CD4-positive, alpha-beta memory T cell (primary cell): ENCODE data around the gene PPP1R1B. TPM values are rescaled to one million over a fixed set of nuclear protein-coding genes. Genes with fewer than 3 reads are reported as not detected.

Experiments used
- CTCF ChIA-PET: fragments of 350-600 bp; sonication (Branson Sonifier 250); formaldehyde crosslinking; loops from one replicate; lab custom pipeline; 2021; ENCODE audit warnings: inconsistent platforms; ENCODE audit not compliant: partially characterized antibody; lab: Charles Lee
- POLR2A ChIA-PET: fragments of 350-600 bp; sonication (Branson Sonifier 250); formaldehyde crosslinking; loops from one replicate; lab custom pipeline; 2021; ENCODE audit not compliant: partially characterized antibody; lab: Charles Lee
- DNase-seq, 5 donors: peaks; one replicate each; pipeline versions ENCODE4 v3.0.0 to v3.0.0-alpha.2; 2020 to 2022; ENCODE audit warnings: mixed read lengths in 1 of 5
- H3K27ac ChIP-seq: one replicate; pipeline ENCODE4 v1.7.0; 2013; ENCODE audit warnings: low read depth, low read length
- H3K27me3 ChIP-seq: 2 replicates; pipeline ENCODE4 v1.7.0; 2013; ENCODE audit warnings: mild to moderate bottlenecking, low read length, moderate library complexity; ENCODE audit not compliant: insufficient read depth
- H3K36me3 ChIP-seq: 2 replicates; pipeline ENCODE4 v1.7.0; 2013; ENCODE audit warnings: mild to moderate bottlenecking, low read length, moderate library complexity; ENCODE audit not compliant: insufficient read depth
- H3K4me1 ChIP-seq: 2 replicates; pipeline ENCODE4 v1.7.0; 2013; ENCODE audit warnings: mild to moderate bottlenecking, low read length, moderate library complexity; ENCODE audit not compliant: insufficient read depth
- H3K4me3 ChIP-seq, 2 donors: one replicate each; pipeline ENCODE4 v1.7.0; 2013; ENCODE audit warnings: low read length in 2 of 2, mild to moderate bottlenecking in 1 of 2
- H3K9me3 ChIP-seq, 2 donors: one replicate each; pipeline ENCODE4 v1.7.0; 2013; ENCODE audit warnings: low read length in 2 of 2, control low read depth in 1 of 2; ENCODE audit not compliant: control insufficient read depth in 1 of 2
- H3K27ac Mint-ChIP-seq, 7 donors: one replicate each; pipeline ENCODE4 v1.8.0; 2020 to 2021; ENCODE audit warnings: mixed read lengths in 7 of 7, mild to moderate bottlenecking in 6 of 7, inconsistent platforms in 3 of 7, moderate library complexity in 3 of 7
- H3K27me3 Mint-ChIP-seq, 2 donors: one replicate each; pipeline ENCODE4 v1.8.0; 2020 to 2021; ENCODE audit warnings: mixed read lengths in 2 of 2
- H3K36me3 Mint-ChIP-seq, 2 donors: one replicate each; pipeline ENCODE4 v1.8.0; 2020 to 2021; ENCODE audit warnings: mixed read lengths in 2 of 2, inconsistent platforms in 1 of 2, mild to moderate bottlenecking in 1 of 2
- H3K4me1 Mint-ChIP-seq, 4 donors: one replicate each; pipeline ENCODE4 v1.8.0; 2020 to 2021; ENCODE audit warnings: mixed read lengths in 4 of 4, mild to moderate bottlenecking in 1 of 4
- H3K4me3 Mint-ChIP-seq, 8 donors: one replicate each; pipeline ENCODE4 v1.8.0; 2020 to 2021; ENCODE audit warnings: mixed read lengths in 8 of 8, mild to moderate bottlenecking in 7 of 8, moderate library complexity in 6 of 8, inconsistent platforms in 3 of 8
- H3K9me3 Mint-ChIP-seq, 8 donors: one replicate each; pipeline ENCODE4 v1.8.0; 2020 to 2021; ENCODE audit warnings: mixed read lengths in 8 of 8, mild to moderate bottlenecking in 5 of 8, inconsistent platforms in 3 of 8, moderate library complexity in 1 of 8
- intact Hi-C: fragments of 100-400 bp; cut with micrococcal nuclease; formaldehyde crosslinking; loops from one replicate; pipeline ENCODE4 v1.15.1; 2023
- polyA plus RNA-seq, 2 donors: library from polyadenylated mRNA; unstranded; fragments of 300-500 nt; fragmentation: Illumina TruSeq; gene quantifications; one replicate each; pipeline ENCODE4 v1.2.3, GENCODE V29; 2021
- total RNA-seq, 2 experiments: library from RNA; stranded (reverse); gene quantifications; one replicate each; pipeline ENCODE4 v1.2.3, GENCODE V29; 2021

The PPP1R1B gene
- total and polyA plus RNA-seq, 4 experiments from 2014 or later: not detected

- Mint-ChIP-seq H3K27me3 (peaks cover 3 to 8% of the 10 kb centered on the region in 2 donors), H3K27ac (peak overlapping the region in 1 of 7 donors; percentile 63), H3K4me3 (no peak overlapping the region), H3K36me3 (peaks cover 0 to 2% of the 10 kb centered on the region in 2 donors), H3K4me1 (peaks cover 26 to 46% (median 35%) of the 10 kb centered on the region in 4 donors), H3K9me3 (no peaks in the 10 kb centered on the region)
- intact Hi-C loops: no loop called here
- ChIA-PET CTCF (interaction anchor here (1.6 kb wide), 1 partner anchor 57 kb away, joined by 5 read pairs; the partner anchor contains the start of gene MIEN1), POLR2A (interaction anchor here (4.1 kb wide), 1 partner anchor 6 kb away, joined by 22 read pairs; the partner anchor contains the start of genes PNMT and TCAP)
- peaks cover 38% of the 10 kb centered on the region for H3K4me1 ChIP-seq
- H3K36me3 ChIP-seq: no peaks in the 10 kb centered on the region
- no peaks in the 10 kb centered on the region for H3K9me3 ChIP-seq
- H3K27ac ChIP-seq: no peak overlapping the region
- DNase-seq: no peak
- H3K27me3 ChIP-seq: peaks cover 9% of the 10 kb centered on the region
- H3K4me3 ChIP-seq: no peak overlapping the region
Observed at GRCh38 chr17:39673335-39674081, 46.8 kb downstream of the PPP1R1B start.

- CTCF ChIA-PET: interaction anchor here (0.9 kb wide), 1 partner anchor 17 kb away, joined by 3 read pairs; no protein-coding TSS in a partner anchor
- Mint-ChIP-seq H3K9me3 (no peaks in the 10 kb centered on the region), H3K4me1 (peaks cover 28 to 49% (median 38%) of the 10 kb centered on the region in 4 donors), H3K27ac (no peak overlapping the region), H3K4me3 (no peak overlapping the region), H3K27me3 (peaks cover 0 to 5% of the 10 kb centered on the region in 2 donors), H3K36me3 (peaks cover 0 to 2% of the 10 kb centered on the region in 2 donors)
- POLR2A ChIA-PET: interaction anchor here (4.1 kb wide), 1 partner anchor 7 kb away, joined by 22 read pairs; the partner anchor contains the start of genes PNMT and TCAP
- Histone ChIP-seq H3K4me3 (no peak overlapping the region), H3K27ac (no peak overlapping the region), H3K27me3 (peaks cover 6% of the 10 kb centered on the region), H3K4me1 (peaks cover 42% of the 10 kb centered on the region), H3K9me3 (no peaks in the 10 kb centered on the region), H3K36me3 (no peaks in the 10 kb centered on the region)
- intact Hi-C loops: no loop called here
- DNase-seq: no peak
Observed at GRCh38 chr17:39674179-39674578, 47.4 kb downstream of the PPP1R1B start.

- Mint-ChIP-seq H3K9me3 (no peaks in the 10 kb centered on the region), H3K36me3 (peaks cover 0 to 4% of the 10 kb centered on the region in 2 donors), H3K4me3 (peak overlapping the region in 1 of 8 donors; percentile 38), H3K4me1 (peaks cover 35 to 56% (median 45%) of the 10 kb centered on the region in 4 donors), H3K27ac (peak overlapping the region in 3 of 7 donors; percentile 37 to 97 (median 92)), H3K27me3 (peaks cover 0 to 1% of the 10 kb centered on the region in 2 donors)
- CTCF ChIA-PET: interaction anchor here (0.9 to 1.7 kb wide), 5 partner anchors 13 to 102 kb away, joined by 3 to 5 read pairs (median 3); partner anchors contain the start of genes MIEN1 and PGAP3
- intact Hi-C loops: no loop called here
- Histone ChIP-seq H3K4me3 (no peak overlapping the region), H3K36me3 (no peaks in the 10 kb centered on the region), H3K9me3 (no peaks in the 10 kb centered on the region), H3K27ac (no peak overlapping the region), H3K4me1 (peaks cover 48% of the 10 kb centered on the region), H3K27me3 (no peaks in the 10 kb centered on the region)
- DNase-seq: no peak
- POLR2A ChIA-PET: interaction anchor here (1.6 to 4.1 kb wide), 3 partner anchors 8 to 55 kb away, joined by 9 to 22 read pairs (median 10); partner anchors contain the start of genes MIEN1, PGAP3, PNMT and TCAP
Observed at GRCh38 chr17:39674702-39675389, 48.1 kb downstream of the PPP1R1B start.

GRCh38 chr17:39675390-39676082, 48.8 kb downstream of the PPP1R1B start:
- intact Hi-C loops: no loop called here
- peaks cover 55% of the 10 kb centered on the region for H3K4me1 ChIP-seq
- no peaks in the 10 kb centered on the region for H3K36me3 ChIP-seq
- H3K27me3 ChIP-seq: no peaks in the 10 kb centered on the region
- no peak for DNase-seq
- peak overlapping the region; percentile 6 for H3K27ac ChIP-seq
- no peak overlapping the region for H3K4me3 ChIP-seq
- H3K9me3 ChIP-seq: no peaks in the 10 kb centered on the region
- peaks cover 41 to 63% (median 52%) of the 10 kb centered on the region in 4 donors for H3K4me1 Mint-ChIP-seq
- peak overlapping the region in 5 of 8 donors; percentile 39 to 73 (median 52) for H3K4me3 Mint-ChIP-seq
- peaks cover 0 to 11% of the 10 kb centered on the region in 2 donors for H3K36me3 Mint-ChIP-seq
- peak overlapping the region; percentile 77 to 97 (median 92) for H3K27ac Mint-ChIP-seq
- H3K9me3 Mint-ChIP-seq: no peaks in the 10 kb centered on the region
- ChIA-PET POLR2A (interaction anchor here (0.5 to 4.1 kb wide), 6 partner anchors 8 to 186 kb away, joined by 3 to 22 read pairs (median 6); partner anchors contain the start of genes MIEN1, PGAP3, PNMT and TCAP), CTCF (interaction anchor here (0.9 to 1.7 kb wide), 6 partner anchors 9 to 102 kb away, joined by 3 to 9 read pairs (median 4); partner anchors contain the start of genes MIEN1 and PGAP3)
- H3K27me3 Mint-ChIP-seq: no peaks in the 10 kb centered on the region

GRCh38 chr17:39676198-39676819, 49.6 kb downstream of the PPP1R1B start:
- Histone ChIP-seq H3K4me1 (peaks cover 61% of the 10 kb centered on the region), H3K4me3 (no peak overlapping the region), H3K27me3 (no peaks in the 10 kb centered on the region), H3K9me3 (no peaks in the 10 kb centered on the region), H3K27ac (peak overlapping the region; percentile 6), H3K36me3 (no peaks in the 10 kb centered on the region)
- Mint-ChIP-seq H3K36me3 (peaks cover 0 to 15% of the 10 kb centered on the region in 2 donors), H3K4me1 (peaks cover 44 to 70% (median 58%) of the 10 kb centered on the region in 4 donors), H3K4me3 (peak overlapping the region in 7 of 8 donors; percentile 21 to 77 (median 70)), H3K9me3 (no peaks in the 10 kb centered on the region), H3K27me3 (no peaks in the 10 kb centered on the region), H3K27ac (peak overlapping the region; percentile 77 to 97 (median 92))
- CTCF ChIA-PET: interaction anchor here (0.9 to 1.7 kb wide), 7 partner anchors 7 to 101 kb away, joined by 3 to 9 read pairs (median 3); partner anchors contain the start of genes MIEN1 and PGAP3
- intact Hi-C loops: no loop called here
- DNase-seq: peak; percentile 54 to 72 (median 69)
- POLR2A ChIA-PET: interaction anchor here (1.0 to 4.1 kb wide), 5 partner anchors 9 to 185 kb away, joined by 3 to 22 read pairs (median 9); partner anchors contain the start of genes MIEN1, PGAP3, PNMT and TCAP

- Mint-ChIP-seq H3K36me3 (peaks cover 0 to 15% of the 10 kb centered on the region in 2 donors), H3K27me3 (no peaks in the 10 kb centered on the region), H3K4me3 (peak overlapping the region in 3 of 8 donors; percentile 10 to 40 (median 32)), H3K4me1 (peaks cover 41 to 70% (median 56%) of the 10 kb centered on the region in 4 donors), H3K9me3 (no peaks in the 10 kb centered on the region), H3K27ac (peak overlapping the region in 6 of 7 donors; percentile 37 to 97 (median 80))
- intact Hi-C loops: no loop called here
- Histone ChIP-seq H3K27ac (peak overlapping the region; percentile 6), H3K36me3 (no peaks in the 10 kb centered on the region), H3K27me3 (no peaks in the 10 kb centered on the region), H3K4me3 (no peak overlapping the region), H3K9me3 (no peaks in the 10 kb centered on the region), H3K4me1 (peaks cover 61% of the 10 kb centered on the region)
- ChIA-PET CTCF (interaction anchor here (0.9 to 1.7 kb wide), 7 partner anchors 8 to 55 kb away, joined by 3 to 7 read pairs (median 4); partner anchors contain the start of gene PGAP3), POLR2A (interaction anchor here (0.6 to 4.5 kb wide), 3 partner anchors 10 to 39 kb away, joined by 3 to 45 read pairs (median 22); partner anchors contain the start of genes PGAP3, PNMT and TCAP)
- no peak for DNase-seq
Observed at GRCh38 chr17:39677072-39677471, 50.3 kb downstream of the PPP1R1B start.
